Measurements from ENCODE around the gene BST2.

DNA sequence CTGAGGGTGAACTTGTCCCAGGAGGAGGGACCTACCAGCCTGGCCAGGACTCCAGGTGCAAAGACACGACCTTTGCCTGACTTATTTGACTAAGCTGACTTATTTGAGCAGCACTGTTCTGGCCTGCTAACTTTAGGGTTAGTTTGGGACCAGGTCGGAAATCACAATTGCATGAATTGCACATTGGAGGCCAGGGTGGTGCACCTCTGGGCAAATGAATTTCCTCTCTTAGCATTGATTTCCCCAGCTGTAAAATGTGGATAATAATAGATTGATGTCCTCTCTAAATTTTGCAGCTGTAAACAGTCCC is 1.4 kb upstream of the BST2 start:
- TF ChIP-seq CTCF (IDR thresholded peaks at IDR 0.05 in 8 of 11, conservative IDR thresholded peaks at IDR 0.05 in 3 of 11) (no peak), POLR2A (IDR thresholded peaks at IDR 0.05) (no peak), POLR2AphosphoS5 (IDR thresholded peaks at IDR 0.05) (no peak)

All from spleen (tissue), 7 donors.